DOHH2 (cell line): ENCODE measurements around the gene CORO1C.

Experiments used
- CTCF ChIP-seq: fragments of 200-600 bp; sonication (generic); IDR thresholded peaks from one replicate; pipeline ENCODE4 v1.5.1; 2014; ENCODE audit warnings: antibody characterized with exemption, mild to moderate bottlenecking, low read depth, low read length; ENCODE audit not compliant: poor library complexity, severe bottlenecking
- EZH2phosphoT487 ChIP-seq: fragments of 200-600 bp; sonication (generic); IDR thresholded peaks from 2 replicates; pipeline ENCODE4 v1.6.1; 2017; ENCODE audit warnings: borderline replicate concordance, mild to moderate bottlenecking, antibody characterized with exemption, low read length, moderate library complexity, mixed read lengths

- TF ChIP-seq CTCF, result no peak
- no peak for TF ChIP-seq EZH2phosphoT487
Observed at GRCh38 chr12:108649126-108649525, 82.2 kb downstream of the CORO1C start.
